Endothelial cell of umbilical vein (primary cell): ENCODE data around the gene RTN4R. TPM values are rescaled to one million over a fixed set of nuclear protein-coding genes. Genes with fewer than 3 reads are reported as not detected.

ENCODE experiments used
- BruUV-seq: library from RNA; stranded (reverse); fragments of 400-500 nt; replicated peaks from 2 replicates; lab custom pipeline; 2021; lab: Mats Ljungman, UMichigan
- CTCF ChIA-PET: fragments of 300-600, 350-600 bp; sonication (Branson Sonifier 250); formaldehyde crosslinking; loops from one replicate; lab custom pipeline; 2021; ENCODE audit warnings: antibody characterized with exemption, inconsistent platforms; lab: Charles Lee
- POLR2A ChIA-PET: fragments of 300-600, 350-600 bp; sonication (Branson Sonifier 250); formaldehyde crosslinking; loops from one replicate; lab custom pipeline; 2021; ENCODE audit warnings: antibody characterized with exemption, inconsistent platforms; lab: Charles Lee
- DNase-seq: peaks from one replicate; pipeline ENCODE4 v3.0.0-alpha.2; 2011; ENCODE audit warnings: low read depth, low spot score
- FAIRE-seq: peaks from 2 replicates; lab custom pipeline; 2011; peaks lifted over from hg19 to GRCh38; lab: Jason Lieb, UNC
- H2AFZ ChIP-seq: 2 replicates; pipeline ENCODE4 v1.6.0; 2012; ENCODE audit warnings: low read depth, low read length, control low read depth, inconsistent platforms
- H3K27ac ChIP-seq: 2 replicates; pipeline ENCODE4 v1.5.1; 2011; ENCODE audit warnings: low read depth, mild to moderate bottlenecking, control low read depth, low read length, moderate library complexity; ENCODE audit not compliant: insufficient read depth
- H3K27me3 ChIP-seq, 2 experiments: 2 replicates each; pipeline versions ENCODE4 v1.6.0 to v1.6.1; 2011; ENCODE audit warnings: low read length in 2 of 2, mixed read lengths in 1 of 2; ENCODE audit not compliant: control insufficient read depth in 2 of 2, insufficient read depth in 2 of 2
- H3K36me3 ChIP-seq, 2 experiments: 2 replicates in 1 of 2; 3 replicates in 1 of 2; pipeline ENCODE4 v1.5.1; 2011; ENCODE audit warnings: low read length in 2 of 2, mild to moderate bottlenecking in 1 of 2, moderate library complexity in 1 of 2; ENCODE audit not compliant: control insufficient read depth in 2 of 2, insufficient read depth in 2 of 2; ENCODE audit errors: extremely low read depth in 1 of 2
- H3K4me1 ChIP-seq: 3 replicates; pipeline ENCODE4 v1.5.1; 2011; ENCODE audit warnings: mild to moderate bottlenecking, low read length; ENCODE audit not compliant: control insufficient read depth, insufficient read depth; ENCODE audit errors: extremely low read depth
- H3K4me2 ChIP-seq: 2 replicates; pipeline ENCODE4 v1.6.1; 2011; ENCODE audit warnings: low read length, control low read depth, mixed read lengths; ENCODE audit not compliant: insufficient read depth
- H3K4me3 ChIP-seq, 3 experiments: fragments of 200-600 bp in 1 of 3; sonication (generic), shearing (Covaris generic) in 1 of 3; replicated peaks in 1 of 3; 2 replicates each; pipeline ENCODE4 v1.5.1; 2011 to 2016; ENCODE audit warnings: control low read depth in 3 of 3, low read length in 3 of 3, mild to moderate bottlenecking in 2 of 3, inconsistent platforms in 1 of 3, low read depth in 1 of 3, moderate library complexity in 1 of 3; ENCODE audit not compliant: insufficient read depth in 1 of 3
- H3K79me2 ChIP-seq: 2 replicates; pipeline ENCODE4 v1.6.0; 2012; ENCODE audit warnings: low read length, inconsistent platforms; ENCODE audit not compliant: control insufficient read depth, insufficient read depth
- H3K9ac ChIP-seq: replicated peaks from 2 replicates; pipeline ENCODE3; 2011; ENCODE audit warnings: low read length, control low read depth; ENCODE audit not compliant: insufficient read depth; ENCODE audit errors: extremely low read depth
- H3K9me1 ChIP-seq: replicated peaks from 3 replicates; pipeline ENCODE4 v1.6.0; 2011; ENCODE audit warnings: mild to moderate bottlenecking, low read length; ENCODE audit not compliant: control insufficient read depth, insufficient read depth; ENCODE audit errors: extremely low read depth
- H3K9me3 ChIP-seq: replicated peaks from 2 replicates; pipeline ENCODE4 v1.5.1; 2012; ENCODE audit warnings: low read length, inconsistent platforms; ENCODE audit not compliant: control insufficient read depth, insufficient read depth
- H4K20me1 ChIP-seq: replicated peaks from 2 replicates; pipeline ENCODE3; 2011; ENCODE audit warnings: mild to moderate bottlenecking, low read length; ENCODE audit not compliant: control insufficient read depth, insufficient read depth; ENCODE audit errors: extremely low read depth
- EZH2 ChIP-seq: IDR thresholded peaks from 2 replicates; pipeline ENCODE4 v1.6.1; 2012; ENCODE audit warnings: borderline replicate concordance, low read depth, mild to moderate bottlenecking, moderate library complexity, low read length, inconsistent platforms; ENCODE audit not compliant: severe bottlenecking
- FOS ChIP-seq: IDR thresholded peaks from 2 replicates; pipeline ENCODE4 v1.6.1; 2011; ENCODE audit warnings: mild to moderate bottlenecking, low read length, moderate library complexity, borderline replicate concordance; ENCODE audit not compliant: insufficient read depth
- GATA2 ChIP-seq: IDR thresholded peaks from 2 replicates; pipeline ENCODE4 v1.7.0; 2011; ENCODE audit warnings: low read depth, mild to moderate bottlenecking, moderate library complexity, mixed read lengths, low read length; ENCODE audit not compliant: insufficient read length, insufficient read depth
- JUN ChIP-seq: IDR thresholded peaks from 2 replicates; pipeline ENCODE4 v1.6.1; 2011; ENCODE audit warnings: borderline replicate concordance, low read depth; ENCODE audit not compliant: insufficient read length, insufficient read depth
- MYC ChIP-seq: IDR thresholded peaks from one replicate; pipeline ENCODE4 v1.6.1; 2011; ENCODE audit warnings: mild to moderate bottlenecking, low read depth, low read length
- POLR2A ChIP-seq: IDR thresholded peaks from 2 replicates; pipeline ENCODE4 v1.6.1; 2012; ENCODE audit warnings: low read depth, mild to moderate bottlenecking, control low read depth, low read length
- POLR2AphosphoS5 ChIP-seq: IDR thresholded peaks from 2 replicates; pipeline ENCODE4 v1.6.1; 2012; ENCODE audit warnings: low read depth, mild to moderate bottlenecking, control low read depth, low read length, moderate library complexity; ENCODE audit not compliant: insufficient read depth
- dilution Hi-C: fragments of 300-500 bp; cut with MboI; formaldehyde crosslinking; loops from one replicate; pipeline ENCODE4 v1.15.0; 2019; ENCODE audit warnings: low sequenced_read_pairs; ENCODE audit not compliant: extremely low pct_ligation_motif_present
- intact Hi-C: fragments of 100-400 bp; cut with micrococcal nuclease; formaldehyde crosslinking; loops from one replicate; pipeline ENCODE4 v1.10.0; 2022
- polyA plus RNA-seq, 4 experiments: library from polyadenylated mRNA; depleted of rRNA in 3 of 4; stranded (reverse) in 3 of 4; unstranded in 1 of 4; fragments of >200 nt; gene quantifications; 2 replicates each; pipeline versions ENCODE4 v1.2.1 to v1.2.3, GENCODE V29; 2011 to 2012; ENCODE audit warnings: missing spikeins in 1 of 4
- total RNA-seq: library from RNA; stranded (reverse); gene quantifications from 2 replicates; pipeline ENCODE4 v1.2.3, GENCODE V29; 2021
- TF ChIP-seq, protein P1 (sequence below): IDR thresholded peaks from 2 replicates; pipeline ENCODE4 v1.6.1; 2011; ENCODE audit not compliant: insufficient read depth, insufficient read length
- TF ChIP-seq, protein P2 (sequence below), 2 donors: IDR thresholded peaks; 1 replicate in 1 of 2; 2 replicates in 1 of 2; pipeline ENCODE4 v1.5.1; 2011; ENCODE audit warnings: low read length in 2 of 2, mild to moderate bottlenecking in 2 of 2, moderate library complexity in 2 of 2, control low read depth in 1 of 2, inconsistent platforms in 1 of 2, low read depth in 1 of 2; ENCODE audit not compliant: insufficient read depth in 1 of 2; ENCODE audit errors: extremely low read depth in 1 of 2

RTN4R gene
- total and polyA plus RNA-seq, 2 donors (not counting 3 experiments of a cell fraction or from before 2014, with no cell fraction given), result 1.2 to 2.2 TPM

DNA sequence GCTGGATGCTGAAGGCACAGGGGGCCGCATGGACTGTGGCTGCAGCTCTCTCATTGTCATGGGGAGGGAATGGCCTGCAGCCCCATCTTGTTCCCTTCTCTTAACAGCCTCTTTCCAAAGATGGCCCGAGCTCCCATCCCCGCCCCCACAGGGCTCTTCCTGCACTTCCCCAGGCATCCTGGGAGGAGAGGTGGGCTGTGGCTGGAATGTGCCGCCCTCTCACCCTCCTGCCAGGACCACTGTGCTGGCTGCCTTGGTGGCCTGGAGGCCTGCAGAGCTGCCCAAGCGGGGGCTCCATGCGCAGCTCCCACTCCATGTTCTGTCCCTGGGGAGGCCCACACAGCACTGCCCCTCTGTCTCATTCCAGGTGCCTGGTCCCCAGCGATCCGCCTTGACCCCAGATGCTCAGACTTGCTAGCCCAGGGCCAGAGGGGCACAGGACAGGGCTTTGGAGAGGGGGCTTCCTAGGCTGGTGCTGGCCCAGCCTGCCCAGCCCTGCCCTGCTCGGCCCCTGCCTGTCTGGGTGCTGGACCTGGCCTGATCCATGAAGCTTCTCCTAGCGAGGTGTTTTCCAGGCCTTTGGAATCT, 56.6 kb downstream of the RTN4R start:
- Histone ChIP-seq H3K9me1 (no peaks in the 10 kb centered on the region), H3K9me3 (no peaks in the 10 kb centered on the region), H3K27ac (no peak overlapping the region), H3K9ac (no peak overlapping the region), H3K27me3 (no peaks in the 10 kb centered on the region), H2AFZ (no peak overlapping the region), H3K79me2 (peaks cover 2% of the 10 kb centered on the region), H3K4me3 (no peak overlapping the region), H3K36me3 (no peaks in the 10 kb centered on the region), H3K4me1 (peaks cover 7% of the 10 kb centered on the region), H4K20me1 (no peaks in the 10 kb centered on the region), H3K4me2 (no peak overlapping the region)
- BruUV-seq, result no TSS peak
- POLR2A ChIA-PET, result no interaction called here
- DNase-seq (no peak), FAIRE-seq (no peak)
- intact Hi-C loops, result no loop called here
- no peak for TF ChIP-seq JUN
- TF ChIP-seq POLR2A, result no peak
- TF ChIP-seq, protein P1, sequence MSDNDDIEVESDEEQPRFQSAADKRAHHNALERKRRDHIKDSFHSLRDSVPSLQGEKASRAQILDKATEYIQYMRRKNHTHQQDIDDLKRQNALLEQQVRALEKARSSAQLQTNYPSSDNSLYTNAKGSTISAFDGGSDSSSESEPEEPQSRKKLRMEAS, result no peak
- TF ChIP-seq EZH2, result no peak
- TF ChIP-seq GATA2, result no peak
- no peak for TF ChIP-seq MYC
- TF ChIP-seq FOS, result no peak
- TF ChIP-seq POLR2AphosphoS5, result no peak
- TF ChIP-seq, protein P2, sequence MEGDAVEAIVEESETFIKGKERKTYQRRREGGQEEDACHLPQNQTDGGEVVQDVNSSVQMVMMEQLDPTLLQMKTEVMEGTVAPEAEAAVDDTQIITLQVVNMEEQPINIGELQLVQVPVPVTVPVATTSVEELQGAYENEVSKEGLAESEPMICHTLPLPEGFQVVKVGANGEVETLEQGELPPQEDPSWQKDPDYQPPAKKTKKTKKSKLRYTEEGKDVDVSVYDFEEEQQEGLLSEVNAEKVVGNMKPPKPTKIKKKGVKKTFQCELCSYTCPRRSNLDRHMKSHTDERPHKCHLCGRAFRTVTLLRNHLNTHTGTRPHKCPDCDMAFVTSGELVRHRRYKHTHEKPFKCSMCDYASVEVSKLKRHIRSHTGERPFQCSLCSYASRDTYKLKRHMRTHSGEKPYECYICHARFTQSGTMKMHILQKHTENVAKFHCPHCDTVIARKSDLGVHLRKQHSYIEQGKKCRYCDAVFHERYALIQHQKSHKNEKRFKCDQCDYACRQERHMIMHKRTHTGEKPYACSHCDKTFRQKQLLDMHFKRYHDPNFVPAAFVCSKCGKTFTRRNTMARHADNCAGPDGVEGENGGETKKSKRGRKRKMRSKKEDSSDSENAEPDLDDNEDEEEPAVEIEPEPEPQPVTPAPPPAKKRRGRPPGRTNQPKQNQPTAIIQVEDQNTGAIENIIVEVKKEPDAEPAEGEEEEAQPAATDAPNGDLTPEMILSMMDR (IDR thresholded peaks at IDR 0.05; ENCODE audit: extremely low read depth in 1 of 2, insufficient read depth in 1 of 2, low read depth in 1 of 2, low read length in 2 of 2), result no peak
- dilution Hi-C loops, result no loop called here
- CTCF ChIA-PET, result interaction anchor here (1.0 kb wide), 1 partner anchor 12 kb away, joined by 3 read pairs; no protein-coding TSS in a partner anchor
